Measurements from ENCODE around the gene DNAI2. TPM values are rescaled to one million over a fixed set of nuclear protein-coding genes. Genes with fewer than 3 reads are reported as not detected.

DNAI2 gene
- total RNA-seq, 4 donors from 2014 or later, result not detected

- no peak for DNase-seq (ENCODE audit: low spot score in 2 of 2)
- no peak for TF ChIP-seq CTCF (IDR thresholded peaks at IDR 0.05)
- TF ChIP-seq EP300 (IDR thresholded peaks at IDR 0.05), result no peak
- TF ChIP-seq POLR2AphosphoS5 (IDR thresholded peaks at IDR 0.05), result no peak
- no peak for TF ChIP-seq POLR2A (IDR thresholded peaks at IDR 0.05)
- WGBS, result 94% methylated on average over 5 of the region's 5 CpGs
- H3K9me3 ChIP-seq, result no peaks in the 10 kb centered on the region
- no peaks in the 10 kb centered on the region for H3K4me1 ChIP-seq
- H3K27me3 ChIP-seq, result no peaks in the 10 kb centered on the region
- no peak overlapping the region for H3K4me3 ChIP-seq
- H3K36me3 ChIP-seq, result peaks cover 2% of the 10 kb centered on the region
- no peak overlapping the region for H3K27ac ChIP-seq
Measured at GRCh38 chr17:74228306-74228978, 45.6 kb upstream of the DNAI2 start.

- H3K27me3 ChIP-seq, result no peaks in the 10 kb centered on the region
- TF ChIP-seq CTCF (IDR thresholded peaks at IDR 0.05) (no peak), EP300 (IDR thresholded peaks at IDR 0.05) (no peak), POLR2A (IDR thresholded peaks at IDR 0.05) (no peak), POLR2AphosphoS5 (IDR thresholded peaks at IDR 0.05) (no peak)
- 94% methylated on average over 10 of the region's 16 CpGs for WGBS
- DNase-seq (ENCODE audit: low spot score in 2 of 2), result no peak
- H3K4me1 ChIP-seq, result no peaks in the 10 kb centered on the region
- no peak overlapping the region for H3K27ac ChIP-seq
- no peaks in the 10 kb centered on the region for H3K36me3 ChIP-seq
- H3K9me3 ChIP-seq, result no peaks in the 10 kb centered on the region
- H3K4me3 ChIP-seq, result no peak overlapping the region
Measured at GRCh38 chr17:74230896-74231295, 43.1 kb upstream of the DNAI2 start.

- WGBS, result 87% methylated on average over 12 of the region's 17 CpGs
- no peaks in the 10 kb centered on the region for H3K27me3 ChIP-seq
- no peaks in the 10 kb centered on the region for H3K9me3 ChIP-seq
- TF ChIP-seq POLR2AphosphoS5 (IDR thresholded peaks at IDR 0.05), result no peak
- no peak for TF ChIP-seq EP300 (IDR thresholded peaks at IDR 0.05)
- no peak for TF ChIP-seq CTCF (IDR thresholded peaks at IDR 0.05)
- no peak for TF ChIP-seq POLR2A (IDR thresholded peaks at IDR 0.05)
- H3K27ac ChIP-seq, result no peak overlapping the region
- no peaks in the 10 kb centered on the region for H3K36me3 ChIP-seq
- H3K4me3 ChIP-seq, result no peak overlapping the region
- H3K4me1 ChIP-seq, result no peaks in the 10 kb centered on the region
- DNase-seq (ENCODE audit: low spot score in 2 of 2), result no peak
Measured at GRCh38 chr17:74231928-74232907, 41.8 kb upstream of the DNAI2 start.

GRCh38 chr17:74233937-74234336, 40.1 kb upstream of the DNAI2 start:
- WGBS, result 87% methylated on average over 8 of the region's 8 CpGs
- Histone ChIP-seq H3K36me3 (no peaks in the 10 kb centered on the region), H3K27ac (no peak overlapping the region), H3K4me1 (no peaks in the 10 kb centered on the region), H3K9me3 (no peaks in the 10 kb centered on the region), H3K4me3 (no peak overlapping the region), H3K27me3 (no peaks in the 10 kb centered on the region)
- TF ChIP-seq CTCF (IDR thresholded peaks at IDR 0.05), result no peak
- TF ChIP-seq POLR2AphosphoS5 (IDR thresholded peaks at IDR 0.05), result no peak
- TF ChIP-seq EP300 (IDR thresholded peaks at IDR 0.05), result no peak
- TF ChIP-seq POLR2A (IDR thresholded peaks at IDR 0.05), result no peak
- DNase-seq (ENCODE audit: low spot score in 2 of 2), result no peak

- no peak overlapping the region for H3K27ac ChIP-seq
- no peaks in the 10 kb centered on the region for H3K27me3 ChIP-seq
- no peak for DNase-seq (ENCODE audit: low spot score in 2 of 2)
- no peak for TF ChIP-seq POLR2AphosphoS5 (IDR thresholded peaks at IDR 0.05)
- TF ChIP-seq POLR2A (IDR thresholded peaks at IDR 0.05), result no peak
- TF ChIP-seq EP300 (IDR thresholded peaks at IDR 0.05), result no peak
- no peak for TF ChIP-seq CTCF (IDR thresholded peaks at IDR 0.05)
- 75% methylated on average over 1 of the region's 1 CpG for WGBS
- no peak overlapping the region for H3K4me3 ChIP-seq
- H3K9me3 ChIP-seq, result no peaks in the 10 kb centered on the region
- no peaks in the 10 kb centered on the region for H3K4me1 ChIP-seq
- no peaks in the 10 kb centered on the region for H3K36me3 ChIP-seq
Measured at GRCh38 chr17:74234486-74234885, 39.5 kb upstream of the DNAI2 start.
